Measurements from ENCODE around the gene LRSAM1.

LRSAM1 gene

GRCh38 chr9:127545196-127546124 lies 94.2 kb downstream of the LRSAM1 start:
- Mint-ChIP-seq H3K27me3 (no peaks in the 10 kb centered on the region), H3K36me3 (ENCODE audit: low read depth) (no peaks in the 10 kb centered on the region), H3K4me1 (ENCODE audit: low read depth) (peaks cover 3% of the 10 kb centered on the region), H3K27ac (no peak overlapping the region), H3K4me3 (no peak overlapping the region), H3K9me3 (no peaks in the 10 kb centered on the region)

DNA sequence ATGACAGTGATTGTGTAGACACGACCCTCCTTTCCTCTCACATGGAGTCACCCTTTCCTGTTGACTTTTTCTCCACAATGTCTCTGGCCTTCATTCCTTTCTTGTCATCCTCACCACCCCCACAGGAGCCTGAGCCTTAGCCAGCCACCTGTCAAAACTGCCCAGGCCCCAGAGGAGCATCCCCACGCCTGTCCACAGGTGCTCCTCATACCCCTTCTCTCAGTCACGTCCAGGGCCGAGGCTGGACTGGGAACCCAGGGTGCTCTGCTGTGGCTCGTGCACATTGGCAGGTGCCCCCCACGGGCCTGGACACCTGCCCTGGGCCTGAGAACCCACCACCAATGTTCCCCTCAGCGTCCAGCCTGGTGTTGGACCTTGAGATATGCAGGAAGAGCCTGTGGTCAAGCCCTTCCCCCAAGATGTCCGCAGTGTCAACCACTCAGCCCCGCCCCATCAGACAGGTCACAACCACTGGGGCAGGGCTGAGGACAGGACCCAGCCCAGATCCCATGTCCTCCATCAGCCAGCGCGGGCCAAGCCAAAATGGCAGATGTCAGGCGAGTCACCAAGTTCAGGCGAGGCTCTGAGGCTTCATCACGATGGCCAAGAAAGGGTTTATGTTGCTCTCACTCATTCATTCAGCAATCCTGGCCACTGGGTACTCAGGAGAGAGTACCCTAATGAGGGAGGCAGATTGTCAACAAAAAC lies 95.0 kb downstream of the LRSAM1 start:
- H3K4me3 Mint-ChIP-seq, result no peak overlapping the region
- peak overlapping the region; percentile 71 for H3K27ac Mint-ChIP-seq
- peaks cover 3% of the 10 kb centered on the region for H3K4me1 Mint-ChIP-seq (ENCODE audit: low read depth)

DNA sequence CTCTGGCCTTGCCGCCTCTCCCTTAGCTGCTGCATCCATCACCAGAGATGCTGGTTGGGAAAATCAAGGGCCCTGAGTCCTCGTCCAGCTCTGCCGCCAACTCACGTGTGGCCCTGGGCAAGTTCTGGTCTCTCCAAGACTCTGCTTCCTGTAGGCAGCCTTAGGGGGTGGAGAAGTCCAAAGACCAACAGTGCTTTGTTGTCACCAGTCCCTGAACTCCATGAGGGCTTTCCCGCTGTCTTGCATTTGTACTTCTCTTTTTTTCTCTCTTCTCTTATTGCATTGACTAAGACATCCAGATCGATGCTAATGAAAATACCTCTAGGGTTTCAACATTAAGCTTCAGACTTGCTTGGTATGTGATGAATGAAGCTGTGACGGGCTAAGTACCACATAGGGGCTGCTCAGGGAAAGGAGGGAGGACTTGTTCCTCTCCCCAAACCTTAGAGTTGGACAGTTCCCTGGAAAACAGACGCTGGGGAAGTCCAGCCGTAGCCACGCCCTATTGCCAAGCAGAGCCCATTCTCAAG lies 97.1 kb downstream of the LRSAM1 start:
- H3K4me3 Mint-ChIP-seq, result no peak overlapping the region
- no peaks in the 10 kb centered on the region for H3K27me3 Mint-ChIP-seq
- H3K9me3 Mint-ChIP-seq, result no peaks in the 10 kb centered on the region
- no peaks in the 10 kb centered on the region for H3K36me3 Mint-ChIP-seq (ENCODE audit: low read depth)
- H3K27ac Mint-ChIP-seq, result no peak overlapping the region
- peaks cover 3% of the 10 kb centered on the region for H3K4me1 Mint-ChIP-seq (ENCODE audit: low read depth)

More for the DNA sequence above, 95.0 kb downstream of the LRSAM1 start:
- no peaks in the 10 kb centered on the region for H3K9me3 Mint-ChIP-seq
- no peaks in the 10 kb centered on the region for H3K27me3 Mint-ChIP-seq
- H3K36me3 Mint-ChIP-seq (ENCODE audit: low read depth), result no peaks in the 10 kb centered on the region

GRCh38 chr9:127549218-127549617 lies 97.9 kb downstream of the LRSAM1 start:
- H3K36me3 Mint-ChIP-seq (ENCODE audit: low read depth), result no peaks in the 10 kb centered on the region
- H3K27me3 Mint-ChIP-seq, result no peaks in the 10 kb centered on the region
- no peak overlapping the region for H3K27ac Mint-ChIP-seq
- H3K4me3 Mint-ChIP-seq, result no peak overlapping the region
- H3K9me3 Mint-ChIP-seq, result no peaks in the 10 kb centered on the region
- H3K4me1 Mint-ChIP-seq (ENCODE audit: low read depth), result peaks cover 3% of the 10 kb centered on the region

- Mint-ChIP-seq H3K4me1 (ENCODE audit: low read depth) (peaks cover 5% of the 10 kb centered on the region), H3K27ac (no peak overlapping the region), H3K36me3 (ENCODE audit: low read depth) (no peaks in the 10 kb centered on the region), H3K27me3 (no peaks in the 10 kb centered on the region), H3K4me3 (no peak overlapping the region), H3K9me3 (no peaks in the 10 kb centered on the region)
These were observed 98.4 kb downstream of the LRSAM1 start for GRCh38 chr9:127549751-127550150.

DNA sequence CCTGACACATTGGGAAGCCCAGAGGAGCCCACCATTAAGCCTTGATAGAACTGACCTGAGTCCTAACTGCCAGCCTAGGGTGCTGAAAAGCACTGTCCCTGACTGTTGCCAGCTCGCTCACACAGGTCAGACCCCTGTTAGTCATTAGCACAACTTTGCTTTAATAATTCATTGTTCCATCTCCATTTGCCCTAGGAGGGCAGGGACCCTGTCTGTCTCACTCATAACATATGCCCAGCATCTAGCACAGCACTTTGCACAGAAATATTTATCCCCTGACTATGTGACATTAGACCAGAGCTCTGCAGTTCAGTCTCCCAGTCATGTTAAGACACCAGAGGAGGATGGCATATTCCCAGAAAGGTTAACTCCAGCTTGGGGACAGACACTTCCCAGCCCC lies 99.0 kb downstream of the LRSAM1 start:
- Mint-ChIP-seq H3K4me1 (ENCODE audit: low read depth) (peaks cover 10% of the 10 kb centered on the region), H3K27me3 (no peaks in the 10 kb centered on the region), H3K27ac (no peak overlapping the region), H3K9me3 (no peaks in the 10 kb centered on the region), H3K36me3 (ENCODE audit: low read depth) (no peaks in the 10 kb centered on the region), H3K4me3 (no peak overlapping the region)

DNA sequence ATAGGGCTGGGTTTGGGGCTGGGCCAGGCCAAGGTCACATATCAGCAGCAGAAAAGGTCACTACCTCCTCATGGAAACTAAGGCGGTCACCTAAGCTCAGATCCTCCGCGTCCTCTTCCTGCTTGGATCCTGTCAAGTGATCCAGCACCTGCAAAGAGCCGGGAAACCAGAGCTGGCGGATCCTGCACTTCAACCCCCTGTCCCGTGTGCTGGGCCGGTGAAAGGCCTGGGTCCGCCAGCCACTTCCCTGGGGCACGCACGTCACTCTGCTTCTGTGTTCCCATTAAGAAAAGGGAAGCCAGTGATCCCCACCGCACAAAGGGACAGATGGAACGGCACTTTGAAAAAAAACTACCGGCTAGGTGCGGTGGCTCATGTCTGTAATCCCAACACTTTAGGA lies 99.4 kb downstream of the LRSAM1 start:
- H3K27ac Mint-ChIP-seq, result no peak overlapping the region
- H3K27me3 Mint-ChIP-seq, result no peaks in the 10 kb centered on the region
- H3K9me3 Mint-ChIP-seq, result no peaks in the 10 kb centered on the region
- no peaks in the 10 kb centered on the region for H3K36me3 Mint-ChIP-seq (ENCODE audit: low read depth)
- H3K4me3 Mint-ChIP-seq, result no peak overlapping the region
- H3K4me1 Mint-ChIP-seq (ENCODE audit: low read depth), result peaks cover 15% of the 10 kb centered on the region
